K562 (cell line): Measurements from ENCODE around the gene CD248. TPM values are rescaled to one million over a fixed set of nuclear protein-coding genes. Genes with fewer than 3 reads are reported as not detected.
A peak's percentile ranks its signal among the peaks of the same experiment; 100 is the strongest.

Experiments
- DNMT1 ChIP-seq: fragments of 450-650 bp; IDR thresholded peaks from 2 replicates; pipeline ENCODE4 v1.6.1; 2016; ENCODE audit warnings: antibody characterized with exemption, mild to moderate bottlenecking
- E2F5 ChIP-seq: sonication (generic); formaldehyde crosslinking; IDR thresholded peaks from 2 replicates; pipeline ENCODE4 v1.8.0; 2022; ENCODE audit warnings: mild to moderate bottlenecking, missing genetic modification reagents
- FOXK2 ChIP-seq, 2 experiments: fragments of 450-650 bp; IDR thresholded peaks in 1 of 2; conservative IDR thresholded peaks in 1 of 2; 2 replicates each; pipeline ENCODE4 v1.6.1; 2016; ENCODE audit warnings: low read depth in 2 of 2, mild to moderate bottlenecking in 1 of 2
- HMG20A ChIP-seq: fragments of 450-650 bp; formaldehyde crosslinking; conservative IDR thresholded peaks from 2 replicates; pipeline ENCODE4 v1.4.0; 2020; ENCODE audit warnings: mild to moderate bottlenecking, mixed read lengths
- MITF ChIP-seq: IDR thresholded peaks from 2 replicates; pipeline ENCODE4 v1.6.1; 2014; ENCODE audit warnings: antibody characterized with exemption
- MYBL2 ChIP-seq, 2 experiments: fragments of 450-650 bp in 1 of 2; sonication (generic) in 1 of 2; formaldehyde crosslinking in 1 of 2; IDR thresholded peaks; 2 replicates each; pipeline versions ENCODE4 v1.6.1 to v1.8.1; 2017 to 2022; ENCODE audit warnings: borderline replicate concordance in 1 of 2, inconsistent platforms in 1 of 2, low read depth in 1 of 2, mild to moderate bottlenecking in 1 of 2, missing genetic modification reagents in 1 of 2, moderate library complexity in 1 of 2
- NEUROD1 ChIP-seq: fragments of 150-350 bp; IDR thresholded peaks from 2 replicates; pipeline ENCODE4 v1.6.1; 2014; ENCODE audit warnings: borderline replicate concordance, low read length, low read depth; ENCODE audit not compliant: partially characterized antibody
- NR3C1 ChIP-seq: sonication (generic); formaldehyde crosslinking; IDR thresholded peaks from 2 replicates; pipeline ENCODE4 v1.8.1; 2022; ENCODE audit warnings: missing genetic modification reagents
- NR4A1 ChIP-seq, 2 experiments: fragments of 250-450 bp in 1 of 2; fragments of 450-650 bp in 1 of 2; sonication (Bioruptor Pico) in 1 of 2; IDR thresholded peaks; 2 replicates each; pipeline versions ENCODE4 v1.4.0 to v1.6.1; 2016 to 2020; ENCODE audit warnings: mild to moderate bottlenecking in 2 of 2, missing compliant biosample characterization in 1 of 2, missing genetic modification characterization in 1 of 2, moderate library complexity in 1 of 2
- SIN3B ChIP-seq: fragments of 450-650 bp; IDR thresholded peaks from 2 replicates; pipeline ENCODE4 v1.6.1; 2017; ENCODE audit warnings: low read depth, mild to moderate bottlenecking, moderate library complexity
- ZNF277 ChIP-seq: fragments of 250-450 bp; sonication (Bioruptor Pico); IDR thresholded peaks from 2 replicates; pipeline ENCODE4 v1.8.0; 2022; ENCODE audit warnings: inconsistent platforms, mild to moderate bottlenecking, moderate library complexity, borderline replicate concordance
- ZNF696 ChIP-seq: fragments of 250-450 bp; sonication (Bioruptor Pico); conservative IDR thresholded peaks from 2 replicates; pipeline ENCODE4 v1.4.0; 2020; ENCODE audit warnings: mild to moderate bottlenecking, moderate library complexity
- polyA plus RNA-seq, 8 experiments: library from polyadenylated mRNA; depleted of rRNA in 4 of 8; stranded (reverse) in 5 of 8; unstranded in 3 of 8; fragments of >200 nt; fragmentation: Nextera tagmentation in 2 of 8; fragmentation: Illumina TruSeq in 1 of 8; extraction: Ambion mirVana in 2 of 8; extraction: Trizol in 1 of 8; gene quantifications; 2 replicates each; pipeline versions ENCODE4 v1.2.1 to v1.2.3, GENCODE V29; 2011 to 2014; ENCODE audit warnings: inconsistent platforms in 1 of 8, missing spikeins in 1 of 8
- total RNA-seq, 7 experiments: library from RNA; depleted of rRNA in 6 of 7; stranded (reverse); fragments of >200 nt in 6 of 7; fragmentation: Illumina TruSeq in 2 of 7; extraction: Trizol in 2 of 7; gene quantifications; 2 replicates each; pipeline versions ENCODE4 v1.2.1 to v1.2.3, GENCODE V29; 2011 to 2021; ENCODE audit warnings: low replicate concordance in 1 of 7
- TF ChIP-seq, protein P1 (sequence below): fragments of 450-650 bp; IDR thresholded peaks from 2 replicates; pipeline ENCODE4 v1.6.1; 2016; ENCODE audit warnings: low read depth

Gene CD248
- total and polyA plus RNA-seq, 9 of the 15 experiments (the other 6 are each of a cell fraction or from before 2014, with no cell fraction given), result 0.09 TPM; not detected in 8

GRCh38 chr11:66347425-66348276 lies 30.8 kb upstream of the CD248 start, which contains the start of gene B4GAT1 (continued):
- TF ChIP-seq, protein P1, sequence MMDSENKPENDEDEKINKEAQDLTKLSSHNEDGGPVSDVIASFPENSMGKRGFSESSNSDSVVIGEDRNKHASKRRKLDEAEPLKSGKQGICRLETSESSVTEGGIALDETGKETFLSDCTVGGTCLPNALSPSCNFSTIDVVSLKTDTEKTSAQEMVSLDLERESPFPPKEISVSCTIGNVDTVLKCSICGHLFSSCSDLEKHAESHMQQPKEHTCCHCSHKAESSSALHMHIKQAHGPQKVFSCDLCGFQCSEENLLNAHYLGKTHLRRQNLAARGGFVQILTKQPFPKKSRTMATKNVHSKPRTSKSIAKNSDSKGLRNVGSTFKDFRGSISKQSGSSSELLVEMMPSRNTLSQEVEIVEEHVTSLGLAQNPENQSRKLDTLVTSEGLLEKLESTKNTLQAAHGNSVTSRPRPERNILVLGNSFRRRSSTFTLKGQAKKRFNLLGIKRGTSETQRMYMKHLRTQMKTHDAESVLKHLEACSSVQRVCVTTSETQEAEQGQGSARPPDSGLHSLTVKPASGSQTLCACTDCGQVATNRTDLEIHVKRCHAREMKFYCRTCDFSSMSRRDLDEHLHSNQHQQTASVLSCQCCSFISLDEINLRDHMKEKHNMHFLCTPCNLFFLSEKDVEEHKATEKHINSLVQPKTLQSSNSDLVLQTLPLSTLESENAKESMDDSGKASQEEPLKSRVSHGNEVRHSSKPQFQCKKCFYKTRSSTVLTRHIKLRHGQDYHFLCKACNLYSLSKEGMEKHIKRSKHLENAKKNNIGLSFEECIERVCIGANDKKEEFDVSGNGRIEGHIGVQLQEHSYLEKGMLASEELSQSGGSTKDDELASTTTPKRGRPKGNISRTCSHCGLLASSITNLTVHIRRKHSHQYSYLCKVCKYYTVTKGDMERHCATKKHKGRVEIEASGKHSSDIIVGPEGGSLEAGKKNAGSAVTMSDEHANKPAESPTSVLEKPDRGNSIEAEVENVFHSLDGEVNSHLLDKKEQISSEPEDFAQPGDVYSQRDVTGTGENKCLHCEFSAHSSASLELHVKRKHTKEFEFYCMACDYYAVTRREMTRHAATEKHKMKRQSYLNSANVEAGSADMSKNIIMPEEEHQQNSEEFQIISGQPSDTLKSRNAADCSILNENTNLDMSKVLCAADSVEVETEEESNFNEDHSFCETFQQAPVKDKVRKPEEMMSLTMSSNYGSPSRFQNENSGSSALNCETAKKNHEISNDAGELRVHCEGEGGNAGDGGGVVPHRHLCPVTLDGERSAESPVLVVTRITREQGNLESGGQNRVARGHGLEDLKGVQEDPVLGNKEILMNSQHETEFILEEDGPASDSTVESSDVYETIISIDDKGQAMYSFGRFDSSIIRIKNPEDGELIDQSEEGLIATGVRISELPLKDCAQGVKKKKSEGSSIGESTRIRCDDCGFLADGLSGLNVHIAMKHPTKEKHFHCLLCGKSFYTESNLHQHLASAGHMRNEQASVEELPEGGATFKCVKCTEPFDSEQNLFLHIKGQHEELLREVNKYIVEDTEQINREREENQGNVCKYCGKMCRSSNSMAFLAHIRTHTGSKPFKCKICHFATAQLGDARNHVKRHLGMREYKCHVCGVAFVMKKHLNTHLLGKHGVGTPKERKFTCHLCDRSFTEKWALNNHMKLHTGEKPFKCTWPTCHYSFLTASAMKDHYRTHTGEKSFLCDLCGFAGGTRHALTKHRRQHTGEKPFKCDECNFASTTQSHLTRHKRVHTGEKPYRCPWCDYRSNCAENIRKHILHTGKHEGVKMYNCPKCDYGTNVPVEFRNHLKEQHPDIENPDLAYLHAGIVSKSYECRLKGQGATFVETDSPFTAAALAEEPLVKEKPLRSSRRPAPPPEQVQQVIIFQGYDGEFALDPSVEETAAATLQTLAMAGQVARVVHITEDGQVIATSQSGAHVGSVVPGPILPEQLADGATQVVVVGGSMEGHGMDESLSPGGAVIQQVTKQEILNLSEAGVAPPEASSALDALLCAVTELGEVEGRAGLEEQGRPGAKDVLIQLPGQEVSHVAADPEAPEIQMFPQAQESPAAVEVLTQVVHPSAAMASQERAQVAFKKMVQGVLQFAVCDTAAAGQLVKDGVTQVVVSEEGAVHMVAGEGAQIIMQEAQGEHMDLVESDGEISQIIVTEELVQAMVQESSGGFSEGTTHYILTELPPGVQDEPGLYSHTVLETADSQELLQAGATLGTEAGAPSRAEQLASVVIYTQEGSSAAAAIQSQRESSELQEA, result peak; percentile 76
- TF ChIP-seq SIN3B, result no peak
- TF ChIP-seq ZNF277 (CRISPR knock-in tag), result no peak
- peak; percentile 36 for TF ChIP-seq NEUROD1
- no peak for TF ChIP-seq NR3C1
- 0 out of 2 replicates have a peak, but pooled peaks have one; percentile 70 for TF ChIP-seq E2F5 (CRISPR knock-in tag)
- TF ChIP-seq NR4A1 (CRISPR knock-in tag; IDR thresholded peaks at IDR 0.05), result no peak
- peak; percentile 68; the same call in 1 of the 2 replicates for TF ChIP-seq NR4A1 (tag; IDR thresholded peaks at IDR 0.05)
- TF ChIP-seq MYBL2 (IDR thresholded peaks at IDR 0.05; ENCODE audit: low read depth), result no peak
- no peak for TF ChIP-seq MYBL2 (CRISPR knock-in tag; IDR thresholded peaks at IDR 0.05; ENCODE audit: borderline replicate concordance)
- TF ChIP-seq ZNF696 (CRISPR knock-in tag), result no peak
- no peak for TF ChIP-seq DNMT1
- no peak; the same call in 1 of the 2 replicates for TF ChIP-seq MITF
- no peak for TF ChIP-seq HMG20A (CRISPR knock-in tag)
- peak in 1 of 2 experiments; percentile 44; a peak in 1 of 4 replicates for TF ChIP-seq FOXK2 (conservative IDR thresholded peaks at IDR 0.05 in 1 of 2, IDR thresholded peaks at IDR 0.05 in 1 of 2; ENCODE audit: low read depth in 2 of 2)
